HG02870 (cell line): ENCODE measurements around the gene GPR158.
"Not testable (repeated sequence)": the region's sequence is repeated elsewhere in the genome, so short reads cannot be mapped to it uniquely, and the experiment has no call there.

ENCODE experiments used
- ATAC-seq: cut with Tn5 transposase; IDR thresholded peaks from one replicate; pipeline ENCODE4 v1.9.1; 2021; ENCODE audit warnings: mild to moderate bottlenecking, moderate library complexity; ENCODE audit not compliant: unreplicated experiment

Gene GPR158

GRCh38 chr10:25294032-25294926, 119.5 kb downstream of the GPR158 start:
- no peak for ATAC-seq

DNA sequence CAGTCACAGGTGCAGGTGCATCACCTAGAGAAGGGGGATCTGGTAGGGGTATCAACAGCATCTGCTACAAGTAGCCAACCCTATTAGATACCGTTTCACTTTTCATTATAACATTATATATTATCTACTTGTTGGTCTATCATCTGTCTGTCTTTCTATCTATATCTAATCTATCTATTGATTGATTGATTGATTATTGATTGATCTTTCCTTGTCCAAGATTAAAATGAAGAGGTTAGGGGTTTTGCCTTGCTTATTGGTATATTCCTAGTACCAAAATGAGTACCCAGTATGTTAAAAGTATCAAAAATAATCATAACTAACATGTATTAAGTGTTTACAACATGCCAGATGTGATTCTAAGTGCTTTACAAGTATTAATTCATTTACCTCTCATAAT, 121.5 kb downstream of the GPR158 start:
- ATAC-seq, result no peak

DNA sequence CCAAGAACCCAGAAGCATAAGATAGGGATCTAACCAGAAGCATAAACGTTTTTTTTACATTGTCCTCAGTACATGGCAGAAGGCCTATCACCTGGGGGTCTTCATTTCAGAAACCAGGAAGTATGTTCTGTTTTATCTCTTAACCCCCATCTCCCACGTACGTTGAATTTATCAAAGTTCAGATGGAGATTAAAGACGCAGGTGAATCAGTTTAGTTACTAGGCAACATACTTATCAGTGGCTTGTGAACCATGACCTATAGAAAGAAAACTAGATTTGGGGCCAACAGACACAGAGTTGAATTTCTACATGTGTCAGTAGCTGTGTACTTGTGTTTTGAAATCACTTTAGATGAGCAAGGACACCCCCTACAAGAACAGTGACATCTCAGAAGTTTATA, 122.7 kb downstream of the GPR158 start:
- no peak for ATAC-seq

- ATAC-seq, result no peak
Measured at GRCh38 chr10:25300073-25300472, 125.3 kb downstream of the GPR158 start.

DNA sequence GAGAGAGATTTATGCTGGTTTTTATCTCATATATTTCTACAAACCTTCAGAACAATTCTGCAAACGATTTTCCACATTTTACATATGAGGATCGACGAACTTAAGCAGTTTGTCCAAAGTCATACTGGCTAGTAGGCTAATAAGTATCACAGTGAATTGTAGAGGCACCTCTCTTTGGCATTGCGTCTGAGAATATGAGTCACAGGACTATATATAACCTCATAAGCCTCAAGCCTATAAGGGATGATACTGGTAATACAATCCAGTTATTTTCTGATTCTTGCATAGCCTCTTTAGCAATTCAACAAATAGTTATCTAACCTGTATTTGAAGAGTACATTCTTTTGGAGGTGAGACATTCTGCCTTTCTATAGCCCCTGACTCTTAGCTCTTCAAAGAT, 129.8 kb downstream of the GPR158 start:
- ATAC-seq, result no peak

DNA sequence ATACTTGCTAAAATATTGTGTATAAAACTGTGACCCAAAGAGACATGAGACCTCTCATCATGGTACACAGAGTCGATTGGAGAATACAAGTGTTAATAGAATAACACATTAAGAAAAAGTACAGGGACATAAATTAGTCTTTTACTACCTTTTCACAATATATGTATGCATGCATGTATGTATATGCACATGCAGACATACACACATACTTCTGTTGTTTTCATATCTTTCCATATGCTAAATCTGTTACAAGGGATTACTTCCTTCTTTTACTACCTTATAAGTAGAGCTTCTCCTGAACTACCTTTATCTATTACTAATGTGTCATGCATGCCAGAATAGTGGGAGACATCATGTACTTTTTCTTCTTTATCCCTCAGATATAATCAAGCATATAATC, 131.6 kb downstream of the GPR158 start:
- no peak for ATAC-seq

DNA sequence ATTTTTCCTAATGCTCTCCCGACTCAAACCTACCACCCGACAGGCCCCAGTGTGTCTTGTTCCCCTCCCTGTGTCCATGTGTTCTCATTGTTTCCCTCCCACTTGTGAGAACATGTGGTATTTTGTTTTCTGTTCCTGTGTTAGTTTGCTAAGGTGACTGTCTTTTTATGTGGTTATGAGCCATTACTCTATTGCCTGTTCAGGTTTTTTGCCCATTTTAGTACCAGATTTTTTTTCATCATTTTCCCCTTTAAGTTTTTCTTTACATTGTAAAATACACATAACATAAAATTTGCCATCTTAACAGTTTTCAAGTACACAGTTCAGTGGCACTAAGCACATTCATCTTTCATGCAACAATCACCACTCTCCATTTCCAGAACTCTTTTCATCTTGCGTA, 133.5 kb downstream of the GPR158 start:
- ATAC-seq, result no peak

DNA sequence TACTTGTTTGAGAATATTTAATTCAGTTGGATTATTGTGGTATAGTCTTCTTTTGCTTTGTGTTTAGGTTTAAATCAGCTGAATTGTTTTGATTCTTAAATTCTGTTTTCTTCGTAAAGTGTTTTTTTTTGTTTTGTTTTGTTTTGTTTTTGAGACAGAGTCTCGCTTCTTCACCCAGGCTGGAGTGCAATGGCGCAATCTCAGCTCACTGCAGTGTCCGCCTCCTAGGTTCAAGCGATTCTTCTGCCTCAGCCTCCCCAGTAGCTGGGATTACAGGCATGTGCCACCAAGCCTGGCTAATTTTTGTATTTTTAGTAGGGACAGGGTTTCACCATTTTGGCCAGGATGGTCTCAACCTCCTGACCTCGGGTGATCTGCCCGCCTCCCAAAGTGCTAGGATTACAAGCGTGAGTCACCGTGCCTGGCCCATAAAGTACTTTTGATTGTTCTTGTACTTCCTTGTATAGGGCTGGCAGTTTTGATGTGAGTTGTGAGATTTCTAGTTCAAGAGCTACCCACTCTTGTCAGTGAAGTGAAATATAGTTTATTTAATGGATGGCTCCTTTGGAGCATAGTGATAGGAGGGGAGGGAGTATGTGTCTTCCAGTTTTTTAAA, 142.9 kb downstream of the GPR158 start:
- not testable (repeated sequence) for ATAC-seq

DNA sequence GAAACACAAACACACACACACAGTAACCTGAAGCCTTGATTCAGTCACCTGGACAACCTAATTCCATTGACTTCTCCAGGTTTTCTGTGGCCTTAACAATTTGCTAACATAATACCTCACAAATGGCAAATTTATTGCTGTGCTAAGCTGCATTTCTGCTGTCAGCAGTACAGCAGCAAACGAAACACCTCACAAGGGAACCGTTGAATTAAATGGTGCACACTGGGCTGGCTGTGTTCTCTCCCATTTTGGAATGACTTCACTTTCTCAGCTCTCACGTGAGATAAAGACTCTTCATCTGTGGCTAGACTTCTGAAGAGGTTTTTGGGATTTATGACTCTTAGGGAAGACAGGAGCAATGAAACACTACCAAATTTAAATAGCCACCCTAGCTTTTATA, 152.5 kb downstream of the GPR158 start:
- no peak for ATAC-seq

DNA sequence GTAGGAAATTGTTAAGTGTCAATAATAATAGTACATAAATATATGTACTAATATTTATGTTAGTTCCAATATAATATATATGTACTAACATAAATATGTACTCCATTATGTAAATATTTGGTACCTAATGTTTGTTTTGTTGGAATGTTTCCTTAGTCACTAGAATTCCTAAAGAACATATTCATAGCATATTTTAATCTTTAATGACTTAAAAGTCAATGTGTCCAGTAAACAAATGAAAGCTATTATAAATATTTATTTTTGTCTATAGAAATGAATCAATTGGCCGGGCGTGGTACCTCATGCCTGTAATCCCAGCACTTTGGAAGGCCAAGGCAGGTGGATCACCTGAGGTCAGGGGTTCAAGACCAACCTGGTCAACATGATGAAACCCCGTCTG, 153.6 kb downstream of the GPR158 start:
- no peak for ATAC-seq

DNA sequence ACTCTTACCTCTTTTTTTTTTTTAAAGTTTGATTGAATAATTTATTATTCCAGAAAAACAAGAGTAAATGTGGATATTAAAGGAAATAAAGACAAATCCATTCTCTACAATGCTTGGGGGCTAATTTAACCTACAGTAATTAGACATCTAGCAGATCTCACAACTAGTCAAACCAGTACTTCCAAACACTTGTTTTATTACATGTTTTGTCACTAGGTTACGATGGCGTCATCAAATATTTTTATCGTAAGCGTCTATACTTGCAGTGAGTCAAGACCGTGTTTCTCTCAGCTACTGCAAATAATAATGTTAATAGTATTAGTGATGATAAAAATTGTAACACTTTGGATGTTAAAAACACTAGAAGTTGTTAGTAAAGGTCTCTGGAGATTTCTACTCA, 154.8 kb downstream of the GPR158 start:
- not testable (repeated sequence) for ATAC-seq

- no peak for ATAC-seq
Measured at GRCh38 chr10:25334445-25334844, 159.6 kb downstream of the GPR158 start.

DNA sequence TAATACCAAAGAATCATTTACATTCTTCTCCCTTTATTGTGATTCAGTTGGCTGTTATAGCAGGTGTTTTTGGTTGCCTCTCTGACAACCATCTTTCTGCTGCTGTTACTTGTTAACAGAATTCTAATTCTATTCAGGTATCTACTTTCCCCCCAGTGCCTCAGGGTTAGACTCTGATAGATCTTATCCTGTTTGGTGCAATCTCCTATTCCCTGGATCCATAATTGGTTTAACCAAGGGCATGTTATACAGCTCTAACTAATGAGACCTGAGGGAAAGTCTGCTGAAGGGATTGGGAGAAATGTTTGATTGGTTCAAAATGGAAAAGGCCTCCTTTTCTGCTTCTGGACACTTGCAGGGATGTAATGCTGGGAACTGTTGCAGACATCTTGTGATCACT, 161.5 kb downstream of the GPR158 start:
- no peak for ATAC-seq

DNA sequence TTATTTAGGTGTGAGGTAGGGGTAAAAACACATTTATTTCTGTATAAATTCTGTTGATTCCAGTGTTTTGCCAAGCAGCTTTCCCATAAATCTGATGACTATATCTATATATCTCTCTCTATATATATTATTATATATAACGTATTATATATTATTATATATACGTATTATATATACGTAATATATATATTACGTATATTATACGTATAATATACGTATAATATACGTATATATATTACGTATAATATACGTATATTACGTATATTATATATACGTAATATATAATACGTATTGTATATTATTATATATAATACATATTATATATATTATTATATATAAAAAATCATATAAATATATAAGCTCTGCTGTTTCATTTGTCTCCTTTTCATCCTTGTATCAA, 163.5 kb downstream of the GPR158 start:
- ATAC-seq, result no peak

DNA sequence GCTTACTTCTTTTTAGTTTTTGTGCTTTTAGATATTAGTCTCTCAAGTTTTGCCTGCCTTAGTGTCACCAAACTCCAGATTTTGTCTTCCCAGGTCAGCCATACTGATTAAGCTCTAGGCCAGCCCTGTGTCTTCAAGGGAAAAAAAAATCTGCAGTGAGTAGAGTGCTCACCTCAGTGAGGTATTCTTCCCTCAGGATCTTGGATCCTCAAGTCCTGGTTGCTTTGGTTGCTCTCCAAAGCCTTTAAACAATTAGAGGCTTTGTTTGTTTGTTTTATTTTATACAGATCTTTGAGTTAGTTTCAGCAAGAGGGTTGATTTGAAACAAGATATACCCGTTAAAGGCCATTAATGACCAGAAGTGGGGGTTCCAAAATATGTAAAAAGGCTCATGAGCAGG, 165.2 kb downstream of the GPR158 start:
- ATAC-seq, result no peak

- ATAC-seq, result no peak
Measured at GRCh38 chr10:25349520-25349919, 174.7 kb downstream of the GPR158 start.

- ATAC-seq, result no peak
Measured at GRCh38 chr10:25356609-25357008, 181.8 kb downstream of the GPR158 start.

DNA sequence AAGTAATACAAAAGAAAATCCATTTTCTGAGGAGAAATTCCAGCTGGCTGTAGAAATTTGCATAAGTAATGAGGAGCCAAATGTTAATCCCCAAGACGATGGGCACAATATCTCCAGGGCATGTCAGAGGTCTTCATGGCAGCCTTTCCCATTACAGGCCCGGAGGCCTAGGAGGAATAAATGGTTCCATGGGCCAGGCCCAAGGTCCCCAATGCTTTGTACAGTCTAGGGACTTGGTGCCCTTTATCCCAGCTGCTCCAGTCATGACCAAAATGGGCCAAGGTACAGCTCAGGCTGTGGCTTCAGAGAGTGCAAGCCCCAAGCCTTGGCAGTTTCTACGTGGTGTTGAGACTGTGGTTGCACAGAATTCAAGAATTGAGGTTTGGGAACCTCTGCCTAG, 182.5 kb downstream of the GPR158 start:
- no peak for ATAC-seq

- no peak for ATAC-seq
Measured at GRCh38 chr10:25382029-25382810, 207.4 kb downstream of the GPR158 start.

DNA sequence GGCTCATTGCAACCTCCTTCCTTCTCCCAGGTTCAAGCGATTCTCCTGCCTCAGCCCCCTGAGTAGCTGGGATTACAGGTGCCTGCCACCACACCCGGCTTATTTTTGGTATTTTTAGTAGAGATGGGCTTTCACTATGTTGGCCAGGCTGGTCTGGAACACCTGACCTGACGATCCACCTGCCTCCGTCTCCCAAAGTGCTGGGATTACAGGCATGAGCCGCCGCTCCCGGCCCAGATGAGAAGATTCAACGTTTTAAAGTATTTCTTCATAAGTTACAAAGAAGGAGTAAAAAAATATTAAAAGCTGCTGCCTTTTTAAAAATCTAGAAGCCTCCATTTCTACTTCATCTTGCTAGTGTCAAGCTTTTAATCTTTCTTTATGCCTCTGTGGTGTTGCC, 208.1 kb downstream of the GPR158 start:
- not testable (repeated sequence) for ATAC-seq

- no peak for ATAC-seq
Measured at GRCh38 chr10:25383686-25384085, 208.9 kb downstream of the GPR158 start.

DNA sequence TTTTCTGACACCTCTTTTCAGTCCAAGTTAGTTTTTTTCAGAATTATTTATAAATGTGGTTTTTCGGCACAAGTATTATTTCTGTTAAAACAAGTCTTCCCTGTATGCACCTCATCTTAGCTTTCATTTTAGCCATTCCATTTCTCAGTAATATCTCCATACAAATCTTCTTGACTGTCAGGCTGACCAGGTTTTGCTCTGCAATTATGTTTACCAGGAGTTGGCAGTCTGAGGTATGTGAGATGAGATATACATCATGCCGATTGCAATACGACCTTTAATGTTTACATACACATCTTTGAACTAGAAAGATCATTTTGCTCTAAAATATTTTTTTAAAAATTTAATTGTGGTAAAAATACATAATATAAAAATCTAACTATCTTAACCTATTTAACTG, 209.8 kb downstream of the GPR158 start:
- no peak for ATAC-seq
